Esophagus squamous epithelium (tissue), 4 donors: ENCODE data around the gene PTMS. TPM values are rescaled to one million over a fixed set of nuclear protein-coding genes. Genes with fewer than 3 reads are reported as not detected.

Source experiments
- total RNA-seq, 4 donors: library from RNA; depleted of rRNA; stranded (reverse); fragments of >200 nt; gene quantifications; one replicate each; pipeline ENCODE4 v1.1.0, GENCODE V29; 2016

PTMS gene
- total RNA-seq, 4 donors from 2014 or later = 78.2 to 149 (median 123) TPM

Other genes with a start within 250 kb of the PTMS start
- 1,000 to 10,000 TPM; 2,526 to 4,151 (median 3,597) TPM for gene GAPDH, start 231.8 kb upstream of the PTMS start, total RNA-seq
- gene IFFO1, start 210.3 kb upstream of the PTMS start, total RNA-seq = 1 to 10 TPM in 3 of 4 donors, under 1 TPM in 1; 0.76 to 7.4 (median 2.7) TPM
- 10 to 100 TPM; 36.0 to 51.9 (median 48.2) TPM for gene NOP2, start 198.1 kb upstream of the PTMS start, total RNA-seq
- gene CHD4, start 159.0 kb upstream of the PTMS start, total RNA-seq = 100 to 1,000 TPM; 116 to 165 (median 127) TPM
- gene LPAR5, start 130.4 kb upstream of the PTMS start, total RNA-seq = 10 to 100 TPM; 12.8 to 46.0 (median 17.4) TPM
- gene ACRBP, start 118.9 kb upstream of the PTMS start, total RNA-seq = 1 to 10 TPM in 2 of 4 donors, under 1 TPM in 1, not detected in 1; 0.35 to 4.0 (median 3.2) TPM
- gene ING4, start 103.2 kb upstream of the PTMS start, total RNA-seq = 10 to 100 TPM in 3 of 4 donors, 1 to 10 TPM in 1; 8.3 to 37.0 (median 26.9) TPM
- gene ZNF384, start 77.0 kb upstream of the PTMS start, total RNA-seq = 10 to 100 TPM; 19.6 to 36.2 (median 26.8) TPM
- under 1 TPM in 2 of 4 donors, not detected in 2; 0.11 to 0.19 TPM for gene PIANP, start 65.5 kb upstream of the PTMS start, total RNA-seq
- 10 to 100 TPM; 39.6 to 57.5 (median 49.1) TPM for gene COPS7A, start 42.3 kb upstream of the PTMS start, total RNA-seq
- 100 to 1,000 TPM; 158 to 170 (median 162) TPM for gene MLF2, start 13.2 kb upstream of the PTMS start, total RNA-seq
- gene LAG3, start 6.2 kb downstream of the PTMS start, total RNA-seq = under 1 TPM in 3 of 4 donors, not detected in 1; 0.35 to 0.76 (median 0.50) TPM
- 10 to 100 TPM in 1 of 4 donors, 1 to 10 TPM in 3; 1.2 to 11.8 (median 5.0) TPM for gene CD4, start 23.2 kb downstream of the PTMS start, total RNA-seq
- gene GPR162, start 55.5 kb downstream of the PTMS start, total RNA-seq = 1 to 10 TPM in 3 of 4 donors, not detected in 1; 1.3 to 2.3 (median 1.5) TPM
- 1 to 10 TPM; 2.6 to 6.6 (median 4.4) TPM for gene P3H3, start 62.0 kb downstream of the PTMS start, total RNA-seq
- gene GNB3, start 74.6 kb downstream of the PTMS start, total RNA-seq = under 1 TPM in 1 of 4 donors, not detected in 3; 0.76 TPM
- gene CDCA3, start 84.9 kb downstream of the PTMS start, total RNA-seq = 10 to 100 TPM in 3 of 4 donors, 1 to 10 TPM in 1; 5.9 to 20.0 (median 12.8) TPM
- 10 to 100 TPM; 50.6 to 60.0 (median 54.0) TPM for gene USP5, start 85.8 kb downstream of the PTMS start, total RNA-seq
- gene TPI1, start 101.2 kb downstream of the PTMS start, total RNA-seq = 100 to 1,000 TPM; 547 to 938 (median 723) TPM
- gene SPSB2, start 106.9 kb downstream of the PTMS start, total RNA-seq = 10 to 100 TPM in 1 of 4 donors, 1 to 10 TPM in 3; 4.3 to 15.8 (median 7.9) TPM
- gene LRRC23, start 138.5 kb downstream of the PTMS start, total RNA-seq = 1 to 10 TPM; 2.3 to 5.9 (median 4.8) TPM
- gene ENO2, start 148.2 kb downstream of the PTMS start, total RNA-seq = 1 to 10 TPM; 5.0 to 8.0 (median 5.5) TPM
- 10 to 100 TPM; 12.2 to 28.8 (median 22.2) TPM for gene ATN1, start 161.6 kb downstream of the PTMS start, total RNA-seq
- not detected for gene RNU7-1, start 177.5 kb downstream of the PTMS start, total RNA-seq
- 100 to 1,000 TPM; 110 to 377 (median 156) TPM for gene C12orf57, start 177.7 kb downstream of the PTMS start, total RNA-seq
- gene PTPN6, start 185.0 kb downstream of the PTMS start, total RNA-seq = 10 to 100 TPM; 11.0 to 29.7 (median 21.5) TPM
- 100 to 1,000 TPM; 127 to 259 (median 241) TPM for gene PHB2, start 204.3 kb downstream of the PTMS start, total RNA-seq
- 10 to 100 TPM; 16.1 to 39.5 (median 36.2) TPM for gene EMG1, start 204.6 kb downstream of the PTMS start, total RNA-seq